Epithelial cell of proximal tubule (primary cell): Measurements from ENCODE around the gene PSMB11. TPM values are rescaled to one million over a fixed set of nuclear protein-coding genes. Genes with fewer than 3 reads are reported as not detected.
A peak's percentile ranks its signal among the peaks of the same experiment; 100 is the strongest.

Experiments used
- DNase-seq: peaks from one replicate; pipeline ENCODE4 v3.0.0-alpha.2; 2011; ENCODE audit warnings: low read depth
- H3K4me3 ChIP-seq: 2 replicates; pipeline ENCODE4 v1.5.1; 2011; ENCODE audit warnings: low read depth, mild to moderate bottlenecking, low read length
- CTCF ChIP-seq: conservative IDR thresholded peaks from 2 replicates; pipeline ENCODE4 v1.5.1; 2012; ENCODE audit warnings: low read depth, mild to moderate bottlenecking, low read length
- total RNA-seq: library from RNA; depleted of rRNA; stranded (reverse); fragments of >200 nt; gene quantifications from 2 replicates; pipeline ENCODE4 v1.2.3, GENCODE V29; 2015

Gene PSMB11
- total RNA-seq, 1 donor from 2014 or later, result not detected

GRCh38 chr14:23052182-23052623 lies 10.2 kb downstream of the PSMB11 start:
- no peak for DNase-seq
- peak; percentile 37 for TF ChIP-seq CTCF
- no peak overlapping the region for H3K4me3 ChIP-seq

GRCh38 chr14:23052671-23053070 lies 10.7 kb downstream of the PSMB11 start:
- TF ChIP-seq CTCF, result no peak
- DNase-seq, result no peak
- no peak overlapping the region for H3K4me3 ChIP-seq

GRCh38 chr14:23053426-23053825 lies 11.4 kb downstream of the PSMB11 start:
- DNase-seq, result no peak
- TF ChIP-seq CTCF, result no peak

DNA sequence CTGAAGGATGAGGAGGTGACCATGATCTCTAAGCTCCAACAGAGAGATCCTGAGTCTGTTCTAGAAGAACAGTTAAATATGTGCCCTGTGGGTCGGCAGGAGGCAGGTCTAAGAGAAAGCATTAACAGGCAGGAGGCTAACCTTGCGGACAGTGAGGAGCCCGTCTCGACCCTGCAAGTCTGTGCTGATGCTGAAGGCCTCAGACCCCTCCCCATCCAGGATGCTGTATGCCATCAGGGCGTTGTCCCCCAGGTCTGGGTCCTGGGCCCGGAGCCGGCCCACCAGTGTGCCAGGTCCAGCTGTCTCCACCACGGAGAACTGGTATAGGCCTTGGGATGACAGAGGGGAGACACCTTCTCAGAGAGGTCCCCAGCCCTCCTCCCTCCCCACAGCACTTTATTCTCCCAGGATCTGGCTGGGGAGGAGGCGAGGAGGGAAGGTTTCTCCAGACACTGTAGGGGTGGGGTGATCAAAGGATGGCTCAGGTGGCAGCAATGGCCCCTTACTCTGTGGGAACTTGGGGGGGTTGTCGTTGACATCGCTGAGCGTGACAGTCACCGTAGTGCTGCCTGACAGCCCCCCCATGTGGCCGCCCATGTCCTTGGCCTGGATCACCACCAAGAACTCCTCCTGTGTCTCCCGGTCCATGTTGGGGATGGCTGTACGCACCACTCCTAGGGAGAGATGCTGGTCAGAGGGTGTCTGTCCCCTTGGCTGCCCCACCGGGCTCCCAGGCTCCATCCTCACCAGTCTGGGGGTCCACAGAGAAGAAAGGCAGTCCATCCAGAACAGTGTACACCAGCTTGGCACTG lies 12.2 kb downstream of the PSMB11 start:
- DNase-seq, result no peak
- TF ChIP-seq CTCF, result no peak
- H3K4me3 ChIP-seq, result no peak overlapping the region

More at GRCh38 chr14:23053426-23053825, 11.4 kb downstream of the PSMB11 start:
- no peak overlapping the region for H3K4me3 ChIP-seq

DNA sequence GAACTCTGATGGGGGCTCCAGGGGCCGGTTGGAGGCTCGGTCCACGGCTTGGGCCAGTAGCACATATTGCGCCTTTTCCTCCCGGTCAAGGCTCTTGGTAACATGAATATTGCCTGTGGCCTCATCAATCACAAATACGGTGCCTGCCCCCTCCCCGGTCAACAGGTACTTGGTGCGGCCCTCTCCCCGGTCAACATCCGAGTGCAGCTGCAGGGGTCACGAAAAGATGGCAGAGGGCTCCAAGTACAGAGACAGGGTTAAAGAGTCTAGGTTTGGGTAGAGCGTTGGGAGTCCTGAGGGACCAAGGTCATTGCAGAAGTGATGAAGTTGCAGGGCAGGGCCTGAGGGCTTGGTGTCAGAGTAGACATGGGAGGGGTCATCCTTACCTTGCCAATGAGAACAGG lies 13.1 kb downstream of the PSMB11 start:
- no peak overlapping the region for H3K4me3 ChIP-seq
- no peak for DNase-seq
- TF ChIP-seq CTCF, result no peak

DNA sequence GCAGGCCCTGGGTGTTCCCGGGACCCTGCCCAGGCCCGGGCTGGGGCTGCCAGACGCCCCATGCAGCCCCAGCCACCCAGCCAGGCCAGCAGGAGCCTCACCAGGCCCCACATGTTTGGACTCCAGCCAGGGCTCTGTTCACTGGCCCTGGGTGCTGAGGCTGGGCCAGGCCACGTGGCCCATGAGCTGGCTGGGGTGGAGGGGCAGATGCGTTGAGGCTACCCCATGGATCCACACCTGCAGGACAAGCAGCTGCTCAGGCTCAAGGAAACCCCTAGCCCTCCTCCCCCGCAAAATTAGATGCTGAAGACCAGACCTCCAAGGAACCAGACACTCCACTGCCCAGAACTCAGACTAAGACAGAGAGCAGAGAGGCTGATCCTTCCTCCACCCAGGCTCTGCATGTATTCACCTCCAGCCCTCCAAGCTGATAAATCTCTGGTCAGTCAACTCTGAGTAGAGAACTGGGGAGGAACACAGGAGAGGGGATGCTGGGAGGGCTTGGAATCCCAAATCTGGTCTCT lies 13.7 kb downstream of the PSMB11 start:
- no peak for TF ChIP-seq CTCF
- H3K4me3 ChIP-seq, result no peak overlapping the region
- DNase-seq, result no peak
